GM18511 (cell line): Measurements from ENCODE around the gene PALLD.
A peak's percentile ranks its signal among the peaks of the same experiment; 100 is the strongest.

Experiments
- ATAC-seq: cut with Tn5 transposase; IDR thresholded peaks from one replicate; pipeline ENCODE4 v1.9.1; 2021; ENCODE audit warnings: mild to moderate bottlenecking, moderate library complexity; ENCODE audit not compliant: unreplicated experiment

Gene PALLD

GRCh38 chr4:168553714-168554370, 57.0 kb downstream of the PALLD start:
- ATAC-seq, result no peak

GRCh38 chr4:168555437-168555836, 58.6 kb downstream of the PALLD start:
- ATAC-seq, result no peak

- no peak for ATAC-seq
These were observed 60.8 kb downstream of the PALLD start for GRCh38 chr4:168557658-168558057.

GRCh38 chr4:168558599-168558998, 61.7 kb downstream of the PALLD start:
- ATAC-seq, result no peak

GRCh38 chr4:168560184-168561180, 63.6 kb downstream of the PALLD start:
- ATAC-seq, result no peak

- ATAC-seq, result no peak
These were observed 65.3 kb downstream of the PALLD start for GRCh38 chr4:168562041-168562571.

- ATAC-seq, result no peak
These were observed 67.2 kb downstream of the PALLD start for GRCh38 chr4:168564023-168564422.

GRCh38 chr4:168565130-168565529, 68.3 kb downstream of the PALLD start:
- ATAC-seq, result no peak

GRCh38 chr4:168566726-168567125, 69.9 kb downstream of the PALLD start:
- no peak for ATAC-seq

GRCh38 chr4:168569066-168569930, 72.4 kb downstream of the PALLD start:
- no peak for ATAC-seq

- ATAC-seq, result no peak
These were observed 73.1 kb downstream of the PALLD start for GRCh38 chr4:168569931-168570276.

- no peak for ATAC-seq
These were observed 73.6 kb downstream of the PALLD start for GRCh38 chr4:168570466-168570865.

GRCh38 chr4:168572002-168572401, 75.2 kb downstream of the PALLD start:
- ATAC-seq, result no peak

GRCh38 chr4:168573870-168574269, 77.0 kb downstream of the PALLD start:
- no peak for ATAC-seq

GRCh38 chr4:168574581-168575295, 77.9 kb downstream of the PALLD start:
- ATAC-seq, result no peak

- ATAC-seq, result no peak
These were observed 78.6 kb downstream of the PALLD start for GRCh38 chr4:168575473-168575872.

- no peak for ATAC-seq
These were observed 80.8 kb downstream of the PALLD start for GRCh38 chr4:168577624-168578023.

- ATAC-seq, result no peak
These were observed 83.4 kb downstream of the PALLD start for GRCh38 chr4:168580228-168580627.

- peak; percentile 65 for ATAC-seq
These were observed 87.5 kb downstream of the PALLD start for GRCh38 chr4:168584321-168584771.
